HepG2 (cell line): Measurements from ENCODE around the gene PPP1R1A. TPM values are rescaled to one million over a fixed set of nuclear protein-coding genes. Genes with fewer than 3 reads are reported as not detected.

ENCODE experiments used
- ATAC-seq: fragments of 200-7000 bp; cut with Tn5 transposase; 3 replicates; pipeline ENCODE4 v1.9.1; 2020; ENCODE audit warnings: mild to moderate bottlenecking, moderate library complexity
- Bru-seq: library from RNA; stranded (reverse); fragments of 400-500 nt; gene quantifications from one replicate; lab custom pipeline; 2021; lab: Mats Ljungman, UMichigan
- BruChase-seq, 2 experiments: library from RNA; stranded (reverse); fragments of 400-500 nt; gene quantifications; one replicate each; lab custom pipeline; 2021; lab: Mats Ljungman, UMichigan
- BruUV-seq: library from RNA; stranded (reverse); fragments of 400-500 nt; replicated peaks from 2 replicates; lab custom pipeline; 2021; lab: Mats Ljungman, UMichigan
- CTCF ChIA-PET: fragments of 300-600 bp; formaldehyde crosslinking; extraction: SDS; loops from one replicate; lab custom pipeline; 2021; ENCODE audit warnings: low total read pairs, inconsistent platforms, low intra/inter-chr PET ratio; lab: Yijun Ruan, JAX
- POLR2A ChIA-PET: fragments of 350-600 bp; sonication (Branson Sonifier 250); formaldehyde crosslinking; loops from one replicate; lab custom pipeline; 2020; ENCODE audit warnings: antibody characterized with exemption, inconsistent platforms; lab: Yijun Ruan, JAX
- DNase-seq: peaks from one replicate; pipeline ENCODE4 v3.0.0-alpha.2; 2015; ENCODE audit warnings: low spot score
- FAIRE-seq: peaks from 3 replicates; lab custom pipeline; 2011; peaks lifted over from hg19 to GRCh38; lab: Jason Lieb, UNC
- H2AFZ ChIP-seq: one replicate; pipeline ENCODE4 v1.6.1; 2011; ENCODE audit warnings: low read length, inconsistent platforms
- H3K27ac ChIP-seq: fragments of 300-600 bp; 3 replicates; pipeline ENCODE4 v1.8.0; 2011; ENCODE audit warnings: mixed run types, mild to moderate bottlenecking, mixed read lengths, low read length, inconsistent platforms; ENCODE audit not compliant: insufficient read depth; ENCODE audit errors: extremely low read length
- H3K27me3 ChIP-seq, 2 experiments: fragments of 200-600 bp in 1 of 2; 2 replicates in 1 of 2; 3 replicates in 1 of 2; pipeline versions ENCODE4 v1.6.0 to v1.8.0; 2011; ENCODE audit warnings: low read length in 2 of 2, mild to moderate bottlenecking in 2 of 2, moderate library complexity in 2 of 2, inconsistent platforms in 1 of 2; ENCODE audit not compliant: insufficient read depth in 2 of 2, control insufficient read depth in 1 of 2
- H3K36me3 ChIP-seq, 2 experiments: fragments of 200-600 bp in 1 of 2; replicated peaks in 1 of 2; 2 replicates in 1 of 2; 3 replicates in 1 of 2; pipeline versions ENCODE4 v1.5.1 to v1.8.0; 2011; ENCODE audit warnings: low read length in 2 of 2, inconsistent platforms in 1 of 2; ENCODE audit not compliant: insufficient read depth in 2 of 2, control insufficient read depth in 1 of 2
- H3K4me1 ChIP-seq: 2 replicates; pipeline ENCODE4 v1.5.1; 2012; ENCODE audit warnings: low read length, inconsistent platforms; ENCODE audit not compliant: insufficient read depth
- H3K4me2 ChIP-seq: 2 replicates; pipeline ENCODE4 v1.6.0; 2011; ENCODE audit warnings: low read depth, low read length, inconsistent platforms
- H3K4me3 ChIP-seq, 3 experiments: fragments of 200-600 bp in 1 of 3; sonication (generic), shearing (Covaris generic) in 1 of 3; replicated peaks in 1 of 3; 2 replicates each; pipeline ENCODE4 v1.5.1; 2011 to 2016; ENCODE audit warnings: low read length in 3 of 3, inconsistent platforms in 2 of 3, low read depth in 2 of 3, mild to moderate bottlenecking in 2 of 3, control low read depth in 1 of 3, mixed read lengths in 1 of 3; ENCODE audit not compliant: insufficient read depth in 1 of 3
- H3K79me2 ChIP-seq: one replicate; pipeline ENCODE4 v1.6.1; 2011; ENCODE audit warnings: low read length, inconsistent platforms; ENCODE audit not compliant: insufficient read depth
- H3K9ac ChIP-seq: 2 replicates; pipeline ENCODE4 v1.6.0; 2011; ENCODE audit warnings: mild to moderate bottlenecking, low read depth, low read length, inconsistent platforms; ENCODE audit not compliant: insufficient read depth
- H3K9me3 ChIP-seq: 2 replicates; pipeline ENCODE4 v1.5.1; 2012; ENCODE audit warnings: mild to moderate bottlenecking, low read length
- H4K20me1 ChIP-seq: 2 replicates; pipeline ENCODE4 v1.6.0; 2011; ENCODE audit warnings: inconsistent platforms, mild to moderate bottlenecking, low read length, moderate library complexity; ENCODE audit not compliant: insufficient read depth
- SIN3A ChIP-seq: IDR thresholded peaks from 2 replicates; pipeline ENCODE4 v1.6.1; 2011; ENCODE audit warnings: low read depth, mild to moderate bottlenecking, control low read depth, low read length, borderline replicate concordance
- SPEN ChIP-seq: sonication (generic); formaldehyde crosslinking; IDR thresholded peaks from 2 replicates; pipeline ENCODE4 v1.5.1; 2020; ENCODE audit warnings: low read depth, mild to moderate bottlenecking, missing genetic modification reagents
- TMF1 ChIP-seq: sonication (generic); formaldehyde crosslinking; IDR thresholded peaks from 2 replicates; pipeline ENCODE4 v1.8.1; 2022; ENCODE audit warnings: low read depth, missing genetic modification reagents
- YEATS4 ChIP-seq: sonication (generic); formaldehyde crosslinking; IDR thresholded peaks from 2 replicates; pipeline ENCODE4 v1.4.0; 2020; ENCODE audit warnings: missing genetic modification reagents, borderline replicate concordance
- ZNF260 ChIP-seq: sonication (generic); formaldehyde crosslinking; IDR thresholded peaks from 2 replicates; pipeline ENCODE4 v1.4.0; 2020; ENCODE audit warnings: missing genetic modification reagents, low read depth, mild to moderate bottlenecking, borderline replicate concordance
- ZNF318 ChIP-seq: sonication (generic); formaldehyde crosslinking; IDR thresholded peaks from 2 replicates; pipeline ENCODE4 v1.4.0; 2020; ENCODE audit warnings: mild to moderate bottlenecking, missing genetic modification reagents
- ZNF605 ChIP-seq: sonication (generic); formaldehyde crosslinking; IDR thresholded peaks from 2 replicates; pipeline ENCODE4 v1.8.0; 2022; ENCODE audit warnings: mild to moderate bottlenecking, missing genetic modification reagents
- WGBS: methylation state at CpG from one replicate; pipeline ENCODE4 v1.1.6; 2017; ENCODE audit warnings: low lambda C conversion rate; 5-methylcytosine and 5-hydroxymethylcytosine counted together
- in situ Hi-C: cut with HindIII; loops from 2 replicates; pipeline ENCODE4 v1.10.0; 2017; ENCODE audit warnings: low pct_unique_long_range_greater_than_20kb; ENCODE audit not compliant: extremely low pct_ligation_motif_present
- intact Hi-C: fragments of 100-400 bp; cut with micrococcal nuclease; formaldehyde crosslinking; loops from one replicate; pipeline ENCODE4 v1.10.0; 2022; ENCODE audit not compliant: unreplicated experiment
- long read RNA-seq, 2 experiments: library from RNA in 1 of 2; library from polyadenylated mRNA in 1 of 2; stranded (forward) in 1 of 2; unstranded in 1 of 2; transcript quantifications; one replicate each; pipeline ENCODE4 v2.0.0, GENCODE V29; 2019 to 2022
- polyA minus RNA-seq, 3 experiments: library from RNA; depleted of rRNA, polyadenylated mRNA; stranded (reverse); fragments of >200 nt; gene quantifications; 2 replicates each; pipeline ENCODE4 v1.2.3, GENCODE V29; 2011; ENCODE audit warnings: low replicate concordance in 1 of 3
- polyA plus RNA-seq, 8 experiments: library from polyadenylated mRNA; depleted of rRNA in 3 of 8; stranded (reverse) in 7 of 8; unstranded in 1 of 8; fragments of >200 nt; fragmentation: Illumina TruSeq in 4 of 8; extraction: Trizol in 4 of 8; gene quantifications; 2 replicates each; pipeline versions ENCODE4 v1.2.1 to v1.2.3, GENCODE V29; 2011 to 2016; ENCODE audit warnings: low read depth in 4 of 8, missing spikeins in 1 of 8, mixed read lengths in 1 of 8; ENCODE audit not compliant: insufficient read depth in 1 of 8
- total RNA-seq, 5 experiments: library from RNA; depleted of rRNA; stranded (reverse); fragments of >200 nt; fragmentation: Illumina TruSeq; extraction: Trizol; gene quantifications; 2 replicates each; pipeline ENCODE4 v1.2.3, GENCODE V29; 2016; ENCODE audit warnings: low read depth in 1 of 5
- TF ChIP-seq, protein P1 (sequence below): sonication (generic); formaldehyde crosslinking; IDR thresholded peaks from 2 replicates; pipeline ENCODE4 v1.5.0; 2020; ENCODE audit warnings: missing genetic modification reagents, mild to moderate bottlenecking, borderline replicate concordance

Gene PPP1R1A
- total RNA-seq (2016; rRNA removed; fragmentation: Illumina TruSeq; extraction: Trizol), result 0.20 TPM in 1 of 2 replicates, not detected in the other
- 2.0 and 3.3 TPM in 2 replicates for total RNA-seq (2016; cell fraction: cytosol; rRNA removed; fragmentation: Illumina TruSeq; extraction: Trizol; ENCODE audit: low read depth)
- 0.32 TPM in 1 of 2 replicates, not detected in the other for total RNA-seq (2016; cell fraction: insoluble cytoplasmic fraction; rRNA removed; fragmentation: Illumina TruSeq; extraction: Trizol)
- 2.0 TPM in 2 replicates for total RNA-seq (2016; cell fraction: membrane; rRNA removed; fragmentation: Illumina TruSeq; extraction: Trizol)
- not detected in 2 replicates for total RNA-seq (2016; cell fraction: nucleus; rRNA removed; fragmentation: Illumina TruSeq; extraction: Trizol)
- polyA plus RNA-seq (2011; rRNA removed), result not detected in 2 replicates
- not detected in 2 replicates for polyA plus RNA-seq (2011; cell fraction: cytosol; rRNA removed)
- polyA plus RNA-seq (2011; cell fraction: nucleus; rRNA removed), result not detected in 2 replicates
- not detected in 2 replicates for polyA plus RNA-seq (2012)
- 6.8 and 7.3 TPM in 2 replicates for polyA plus RNA-seq (2016; cell fraction: cytosol; fragmentation: Illumina TruSeq; extraction: Trizol; ENCODE audit: low read depth)
- 0.42 and 0.51 TPM in 2 replicates for polyA plus RNA-seq (2016; cell fraction: insoluble cytoplasmic fraction; fragmentation: Illumina TruSeq; extraction: Trizol; ENCODE audit: low read depth)
- 3.8 and 4.0 TPM in 2 replicates for polyA plus RNA-seq (2016; cell fraction: membrane; fragmentation: Illumina TruSeq; extraction: Trizol; ENCODE audit: low read depth)
- polyA plus RNA-seq (2016; cell fraction: nucleus; fragmentation: Illumina TruSeq; extraction: Trizol; ENCODE audit: insufficient read depth, low read depth), result 0.74 TPM in 1 of 2 replicates, not detected in the other
- polyA minus RNA-seq (2011; rRNA and poly(A)+ RNA removed; ENCODE audit: low replicate concordance), result not detected in 2 replicates
- polyA minus RNA-seq (2011; cell fraction: cytosol; rRNA and poly(A)+ RNA removed), result not detected in 2 replicates
- polyA minus RNA-seq (2011; cell fraction: nucleus; rRNA and poly(A)+ RNA removed), result not detected in 2 replicates
- percentile 13 among the genes with signal in this experiment for Bru-seq, nascent RNA
- percentile 7 among the genes with signal in this experiment for BruChase-seq, experiment 1, labeled RNA remaining after a 6-hour chase
- not detected for BruChase-seq, experiment 2, labeled RNA remaining after a 2-hour chase
- long read RNA-seq, experiment 1, result 0 reads
- long read RNA-seq, experiment 2, partial matches to known transcripts, result 0 of 1 reads
- long read RNA-seq, experiment 2, other reads (novel, unspliced or antisense), result 0 of 1 reads

- H3K79me2 ChIP-seq, result no peaks in the 10 kb centered on the region
- no TSS peak for BruUV-seq
- ATAC-seq (peak; percentile 35), DNase-seq (no peak), FAIRE-seq (no peak)
- POLR2A ChIA-PET, result no interaction called here
- H4K20me1 ChIP-seq, result no peaks in the 10 kb centered on the region
- H3K36me3 ChIP-seq, result no peaks in the 10 kb centered on the region
- H3K9ac ChIP-seq, result no peak within 1 kb of the TSS
- peaks cover 4 to 79% of the 10 kb centered on the region in 2 experiments for H3K27me3 ChIP-seq
- intact Hi-C loops, result no loop called here
- in situ Hi-C loops, result no loop called here
- no peaks in the 10 kb centered on the region for H3K9me3 ChIP-seq
- no peak within 1 kb of the TSS for H3K27ac ChIP-seq
- H3K4me2 ChIP-seq, result peak within 1 kb of the TSS; percentile 53
- CTCF ChIA-PET, result no interaction called here
- H3K4me3 ChIP-seq, result peak within 1 kb of the TSS; percentile 19 to 48 (median 21); a peak in 2 of 6 replicates
- WGBS, result 11% methylated on average over 19 of the region's 77 CpGs
- H2AFZ ChIP-seq, result no peak within 1 kb of the TSS
- H3K4me1 ChIP-seq, result peaks cover 14% of the 10 kb centered on the region
- TF ChIP-seq, protein P1, sequence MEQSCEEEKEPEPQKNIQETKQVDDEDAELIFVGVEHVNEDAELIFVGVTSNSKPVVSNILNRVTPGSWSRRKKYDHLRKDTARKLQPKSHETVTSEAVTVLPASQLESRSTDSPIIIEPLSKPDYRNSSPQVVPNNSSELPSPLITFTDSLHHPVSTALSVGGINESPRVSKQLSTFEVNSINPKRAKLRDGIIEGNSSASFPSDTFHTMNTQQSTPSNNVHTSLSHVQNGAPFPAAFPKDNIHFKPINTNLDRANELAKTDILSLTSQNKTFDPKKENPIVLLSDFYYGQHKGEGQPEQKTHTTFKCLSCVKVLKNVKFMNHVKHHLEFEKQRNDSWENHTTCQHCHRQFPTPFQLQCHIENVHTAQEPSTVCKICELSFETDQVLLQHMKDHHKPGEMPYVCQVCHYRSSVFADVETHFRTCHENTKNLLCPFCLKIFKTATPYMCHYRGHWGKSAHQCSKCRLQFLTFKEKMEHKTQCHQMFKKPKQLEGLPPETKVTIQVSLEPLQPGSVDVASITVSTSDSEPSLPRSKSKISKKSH (CRISPR knock-in tag), result no peak
- no peak for TF ChIP-seq ZNF605 (CRISPR knock-in tag)
- no peak for TF ChIP-seq ZNF318 (CRISPR knock-in tag)
- no peak for TF ChIP-seq ZNF260 (CRISPR knock-in tag)
- no peak for TF ChIP-seq YEATS4 (CRISPR knock-in tag)
- no peak for TF ChIP-seq TMF1
- no peak for TF ChIP-seq SPEN (CRISPR knock-in tag)
- TF ChIP-seq SIN3A, result no peak
These were observed at the start of gene PPP1R1A for GRCh38 chr12:54588110-54588889. PPP1R1A (minus strand) TSS chr12:54588659; CDS start chr12:54588488, 171 bp downstream.
